Measurements from ENCODE around the gene FERMT3.

DNA sequence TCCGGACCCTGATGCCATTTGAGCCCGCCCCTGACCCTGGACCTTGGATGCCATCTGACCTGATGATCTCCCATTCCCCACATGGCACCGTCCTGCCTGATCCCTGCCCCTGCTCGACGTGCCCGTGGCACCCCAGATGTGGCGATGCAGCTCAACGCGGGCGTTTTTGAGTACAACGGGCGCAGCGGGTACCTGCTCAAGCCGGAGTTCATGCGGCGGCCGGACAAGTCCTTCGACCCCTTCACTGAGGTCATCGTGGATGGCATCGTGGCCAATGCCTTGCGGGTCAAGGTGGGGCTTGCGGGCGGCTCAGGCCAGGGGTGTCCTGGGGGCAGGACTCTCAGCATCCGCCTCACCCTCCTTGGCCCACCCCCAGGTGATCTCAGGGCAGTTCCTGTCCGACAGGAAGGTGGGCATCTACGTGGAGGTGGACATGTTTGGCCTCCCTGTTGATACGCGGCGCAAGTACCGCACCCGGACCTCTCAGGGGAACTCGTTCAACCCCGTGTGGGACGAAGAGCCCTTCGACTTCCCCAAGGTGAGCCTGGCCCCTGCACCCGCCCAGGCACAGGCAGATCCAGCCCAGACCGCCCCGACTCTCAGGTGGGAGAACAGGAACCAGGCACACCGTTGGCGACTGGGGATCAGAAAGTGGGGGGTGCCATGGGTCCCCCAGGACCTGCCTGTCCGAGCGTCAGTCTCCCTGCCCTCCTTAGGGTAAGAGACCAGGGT lies 55.9 kb downstream of the FERMT3 start:
- TF ChIP-seq CTCF (IDR thresholded peaks at IDR 0.05) (no peak), ZFX (IDR thresholded peaks at IDR 0.05; ENCODE audit: borderline replicate concordance) (no peak)
